HG03103 (cell line): ENCODE results near the gene FOXO1.

Experiments
- ATAC-seq: cut with Tn5 transposase; IDR thresholded peaks from one replicate; pipeline ENCODE4 v1.9.1; 2021; ENCODE audit warnings: low read depth; ENCODE audit not compliant: unreplicated experiment

FOXO1 gene

DNA sequence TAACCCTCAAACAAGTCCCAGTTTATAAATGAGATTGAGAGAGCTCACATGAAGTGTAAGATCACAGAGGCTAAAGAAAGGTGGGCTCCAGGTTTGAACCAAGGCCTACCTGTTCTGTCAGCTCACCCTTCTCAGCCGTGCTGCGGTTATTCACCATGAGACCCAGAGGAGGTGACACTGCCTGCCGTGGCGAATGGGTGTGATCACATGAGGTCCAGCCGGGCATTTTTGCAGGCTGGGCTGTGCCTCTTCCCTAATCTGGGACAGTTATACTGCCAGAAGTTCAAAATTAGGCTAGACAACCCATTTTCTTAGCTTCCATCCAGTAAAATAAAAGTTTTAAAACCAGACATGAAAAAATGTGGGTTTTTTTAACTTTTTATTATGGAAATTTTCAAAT, 146.8 kb downstream of the FOXO1 start:
- ATAC-seq: no peak

DNA sequence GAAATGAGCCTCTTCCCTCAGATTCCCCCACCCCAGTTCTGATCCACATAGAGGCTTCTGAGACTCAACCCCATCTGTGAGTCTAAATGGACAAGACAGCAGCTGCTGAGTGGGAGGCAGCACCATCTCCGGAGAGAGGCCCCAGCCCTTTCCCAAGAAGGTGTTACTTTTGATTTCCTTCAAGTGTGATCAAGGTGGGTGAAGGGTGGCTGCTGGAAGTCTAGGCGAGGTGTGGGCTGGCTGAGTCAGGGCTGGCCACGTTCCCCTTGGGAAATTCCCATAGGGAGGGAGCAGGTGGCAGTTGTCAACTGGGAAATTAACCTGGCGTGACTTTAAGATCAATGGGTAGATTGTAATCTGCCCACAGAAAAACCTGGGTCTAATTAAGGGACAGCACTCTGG, 148.0 kb downstream of the FOXO1 start:
- ATAC-seq: no peak

DNA sequence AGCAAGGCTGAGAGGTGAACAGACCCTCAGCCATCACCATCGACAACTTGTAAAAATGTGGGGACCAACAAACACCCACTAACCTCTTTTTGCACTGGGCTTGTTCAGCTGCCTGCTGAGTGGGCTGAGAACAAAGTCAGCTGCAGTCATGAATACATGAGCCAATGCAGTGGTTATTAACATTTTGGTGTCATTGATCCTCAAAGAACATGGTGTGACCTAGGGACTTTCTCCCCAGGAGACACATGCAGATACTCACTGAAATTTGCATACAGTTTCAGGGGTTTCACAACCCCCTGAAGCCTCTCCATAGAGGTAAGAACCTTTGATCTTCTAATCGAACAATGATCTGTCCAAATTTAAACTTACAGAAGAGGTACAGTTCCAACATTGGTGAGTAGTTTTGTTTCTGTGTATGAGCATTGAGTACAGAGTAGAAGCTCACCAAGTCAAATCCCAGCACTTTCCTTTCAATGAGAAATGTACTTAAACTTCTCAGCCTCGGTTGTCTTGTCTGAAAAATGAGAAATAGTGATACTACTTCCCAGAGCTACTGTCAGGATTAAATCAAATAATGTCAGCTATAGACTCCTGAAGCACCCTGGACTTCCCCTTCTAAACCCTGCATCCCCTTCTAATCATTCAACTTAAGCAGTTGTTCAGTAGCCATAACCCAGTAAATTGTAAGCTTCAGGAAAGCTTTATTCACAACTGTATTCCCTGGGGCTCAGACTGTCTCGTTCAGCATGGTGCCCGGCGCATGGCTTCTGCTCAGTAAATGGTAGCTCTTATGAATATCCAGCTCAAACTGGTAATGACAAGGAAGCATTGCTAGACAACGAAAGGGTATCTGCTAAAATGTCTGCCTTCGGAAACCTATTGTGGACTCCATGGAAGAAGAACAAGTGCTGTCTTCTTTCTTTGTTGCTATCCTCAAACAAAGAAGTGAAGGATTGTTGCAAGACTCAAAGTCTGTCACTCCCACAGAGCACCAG, 148.7 kb downstream of the FOXO1 start:
- ATAC-seq: peak; percentile 74

DNA sequence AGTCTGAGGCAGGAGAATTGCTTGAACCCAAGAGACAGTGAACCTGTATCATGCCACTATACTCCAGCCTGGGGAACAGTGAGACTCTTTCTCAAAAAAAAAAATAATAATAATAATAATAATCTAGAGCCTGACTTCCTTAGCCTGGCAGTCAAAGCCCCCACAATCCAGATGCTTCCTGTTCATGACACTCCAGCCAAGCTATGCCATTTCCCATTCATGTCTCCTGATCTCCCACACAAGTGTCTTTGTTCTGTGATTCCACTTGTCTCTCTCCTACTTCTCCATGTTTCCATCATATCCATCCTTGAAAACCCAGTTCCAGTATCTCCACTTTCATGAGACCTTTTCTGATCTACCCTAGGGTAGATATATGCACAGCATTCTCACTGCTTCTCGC, 150.7 kb downstream of the FOXO1 start:
- no peak for ATAC-seq

DNA sequence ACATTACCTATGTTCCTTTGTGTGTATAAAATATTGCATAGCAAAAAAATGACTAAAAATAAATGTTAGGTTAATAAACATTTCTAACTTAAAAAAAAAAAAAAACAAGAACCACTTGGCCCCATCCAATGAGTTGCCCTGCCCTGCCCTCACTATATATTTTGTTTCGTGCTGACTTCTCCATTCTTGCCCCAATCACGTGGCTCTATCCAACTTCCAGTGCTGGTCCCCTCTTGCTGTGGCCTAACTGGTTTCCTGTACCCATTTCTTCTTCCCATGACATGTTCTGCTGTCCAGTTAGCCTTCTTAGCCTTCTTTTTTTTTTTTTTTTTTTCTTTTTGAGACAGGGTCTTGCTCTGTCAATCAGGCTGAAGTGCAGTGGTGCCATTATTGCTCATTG, 151.6 kb downstream of the FOXO1 start:
- no peak for ATAC-seq

DNA sequence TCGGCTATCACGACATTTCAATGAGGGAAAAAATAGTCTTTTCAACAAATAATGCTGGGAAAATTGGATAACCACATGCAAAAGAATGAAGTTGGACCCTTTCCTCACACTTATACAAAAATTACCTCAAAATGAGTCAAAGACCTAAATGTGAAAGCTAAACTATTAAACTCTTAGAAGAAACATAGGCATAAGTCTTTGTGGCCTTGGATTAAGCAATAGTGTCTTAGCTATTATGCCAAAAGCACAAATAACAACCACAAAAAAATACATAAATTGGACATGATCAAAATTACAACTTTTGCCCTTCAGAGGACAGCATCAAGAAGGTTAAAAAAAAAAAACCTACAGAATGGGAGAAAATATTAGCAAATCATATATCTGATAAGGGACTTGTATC, 156.6 kb downstream of the FOXO1 start:
- no peak for ATAC-seq

DNA sequence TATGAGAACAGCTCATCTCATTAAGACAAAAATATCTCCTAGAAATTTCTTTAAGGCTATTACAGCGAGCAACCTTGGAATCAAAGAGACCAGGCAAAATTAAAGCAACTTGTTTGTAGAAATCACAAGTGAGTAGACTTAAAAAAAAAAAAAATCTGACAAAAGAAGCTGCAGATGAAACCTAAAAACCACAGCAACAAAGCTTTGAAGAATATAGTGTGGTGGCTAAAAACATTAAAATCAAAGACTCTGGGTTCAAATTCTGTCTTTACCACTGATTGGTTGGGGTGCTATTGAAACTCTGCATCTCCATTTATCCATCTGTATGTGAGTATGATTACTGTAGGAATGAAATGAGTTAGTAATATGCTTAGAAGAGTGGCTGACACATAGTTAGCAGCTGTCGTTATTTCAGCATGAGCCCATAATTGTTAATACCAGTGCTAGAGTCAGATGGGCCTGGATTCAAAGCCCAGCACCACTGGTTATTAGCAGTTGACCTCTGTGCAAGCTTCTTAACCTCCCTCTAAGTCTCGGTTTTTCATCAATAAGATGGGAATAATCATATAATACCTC, 157.6 kb downstream of the FOXO1 start:
- ATAC-seq: no peak

DNA sequence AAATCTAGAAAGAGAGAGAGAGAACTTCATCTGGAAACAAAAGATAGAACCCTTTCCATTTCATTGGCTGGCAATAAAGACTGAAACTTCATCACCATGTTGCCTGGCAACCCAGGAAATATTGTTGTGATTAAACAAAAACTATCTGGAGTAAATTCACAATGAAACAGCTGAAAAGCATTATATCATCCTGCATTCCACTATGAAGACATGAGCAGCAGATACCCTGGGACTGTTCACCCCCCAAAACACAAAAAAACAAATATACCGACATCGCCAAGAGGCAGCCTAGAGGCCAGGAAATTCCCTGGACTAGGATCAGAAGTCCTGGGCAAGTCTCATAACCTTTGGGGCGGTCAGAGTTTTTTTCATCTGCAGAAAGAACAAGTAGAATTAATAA, 158.3 kb downstream of the FOXO1 start:
- ATAC-seq: no peak

DNA sequence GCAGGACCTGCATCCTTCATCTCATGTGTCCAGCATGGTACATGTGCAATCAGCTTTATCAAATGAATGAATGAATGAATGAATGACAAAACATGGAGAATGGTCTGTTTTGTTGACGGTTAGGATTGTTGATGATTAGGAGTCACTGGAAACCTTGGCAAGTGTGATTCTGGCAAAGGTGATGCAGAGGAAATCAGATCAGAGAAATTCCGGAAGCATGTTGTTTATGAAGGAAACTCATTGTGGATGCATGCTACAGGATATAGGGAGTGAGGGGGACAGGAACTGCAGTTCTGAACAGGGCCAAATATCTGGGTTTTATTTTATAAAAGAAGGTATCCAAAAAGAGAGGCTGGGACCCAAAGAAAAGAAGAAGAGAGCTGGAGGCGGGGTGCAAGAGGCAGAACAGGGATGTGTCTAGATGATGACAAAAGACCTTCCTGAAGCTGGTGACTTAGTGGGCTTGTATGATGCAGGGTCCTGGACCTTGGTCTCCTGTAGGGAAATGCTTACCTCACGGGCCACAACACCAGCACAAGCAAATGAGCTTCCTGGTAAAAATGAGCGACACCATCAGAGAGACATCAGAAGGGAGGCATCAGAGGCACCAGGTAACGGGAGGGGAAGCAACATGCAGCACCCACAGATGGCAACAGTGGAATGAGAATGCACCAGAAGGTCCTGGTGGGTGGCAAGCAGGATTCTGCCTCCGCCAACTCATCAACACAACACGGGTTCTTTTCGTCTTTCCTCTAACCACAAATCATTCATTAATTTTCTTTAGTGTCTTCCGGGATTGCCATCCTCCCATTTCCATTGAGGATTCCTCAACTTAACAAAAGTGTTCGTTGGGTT, 159.6 kb downstream of the FOXO1 start:
- ATAC-seq: no peak
